GM21528 (cell line): ENCODE results near the gene APOL4.
"Not testable (repeated sequence)": the region's sequence is repeated elsewhere in the genome, so short reads cannot be mapped to it uniquely, and the experiment has no call there.

Experiments used
- ATAC-seq: cut with Tn5 transposase; IDR thresholded peaks from one replicate; pipeline ENCODE4 v1.9.1; 2021; ENCODE audit warnings: mild to moderate bottlenecking, moderate library complexity; ENCODE audit not compliant: unreplicated experiment, low FRiP score

Gene APOL4

GRCh38 chr22:36232715-36233401, 31.2 kb upstream of the APOL4 start:
- ATAC-seq = no peak

DNA sequence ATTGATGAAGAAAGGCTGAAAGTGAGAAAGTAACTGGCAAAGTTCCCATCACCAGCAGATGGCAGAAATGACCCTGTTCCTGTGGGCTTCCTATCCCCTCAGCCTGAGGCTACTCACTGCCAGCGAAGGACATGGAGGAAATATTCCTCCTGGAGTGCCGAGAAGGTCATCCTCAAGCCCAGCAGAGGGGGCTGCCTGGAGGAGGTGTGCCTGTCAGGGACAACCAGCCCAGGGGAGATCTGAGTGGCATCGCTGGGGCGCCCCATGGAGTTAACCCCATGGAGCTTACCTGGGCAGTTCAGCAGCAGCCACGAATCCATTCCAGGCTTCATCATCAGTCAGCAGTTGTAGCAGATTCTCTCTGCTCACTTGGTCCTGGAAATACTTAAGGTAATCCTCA, 29.4 kb upstream of the APOL4 start:
- ATAC-seq = not testable (repeated sequence)

DNA sequence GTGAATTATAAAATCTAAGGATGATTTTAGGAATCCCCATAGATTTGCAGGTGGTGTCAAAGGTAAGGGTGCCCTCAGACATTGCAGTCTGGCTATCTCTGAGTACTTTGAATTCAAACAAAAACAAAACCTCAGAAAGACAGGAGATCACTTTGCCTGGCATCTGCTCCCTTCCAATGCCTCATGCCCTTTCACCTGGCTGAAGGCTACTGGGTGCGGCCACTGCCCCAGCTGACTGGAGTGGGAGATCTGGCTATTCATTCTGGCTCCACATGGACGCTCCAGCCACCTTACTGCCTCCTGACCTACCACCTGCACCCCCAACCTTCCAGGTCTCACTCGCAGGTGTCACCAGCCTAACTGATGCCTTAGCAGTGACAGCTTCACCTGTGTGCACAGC, 28.0 kb upstream of the APOL4 start:
- not testable (repeated sequence) for ATAC-seq

- ATAC-seq = no peak
Observed at GRCh38 chr22:36228944-36229343, 27.3 kb upstream of the APOL4 start.

- not testable (repeated sequence) for ATAC-seq
Observed at GRCh38 chr22:36228369-36228768, 26.8 kb upstream of the APOL4 start.

DNA sequence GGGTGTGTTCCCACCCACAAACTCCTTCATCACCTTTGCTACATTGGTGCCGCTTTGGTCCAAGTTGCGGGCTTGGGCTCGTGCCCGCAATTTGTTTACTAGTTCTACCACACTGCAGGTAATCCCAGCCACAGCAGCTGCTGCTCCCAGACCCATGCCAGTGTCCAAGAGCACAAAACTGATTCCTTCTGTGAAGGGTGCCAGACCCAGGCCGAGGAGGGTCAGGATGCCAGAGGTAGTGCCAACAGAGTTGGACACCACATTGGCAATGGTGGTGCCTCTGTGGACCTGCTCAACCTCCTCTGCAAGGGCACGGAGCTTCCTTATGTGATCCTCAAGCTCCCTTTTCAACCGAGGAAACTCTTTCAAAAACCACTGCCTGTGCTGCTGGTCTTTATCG, 26.2 kb upstream of the APOL4 start:
- no peak for ATAC-seq

- ATAC-seq = no peak
Observed at GRCh38 chr22:36227396-36227795, 25.8 kb upstream of the APOL4 start.

- no peak for ATAC-seq
Observed at GRCh38 chr22:36226189-36226588, 24.6 kb upstream of the APOL4 start.

GRCh38 chr22:36225333-36225922, 23.8 kb upstream of the APOL4 start:
- no peak for ATAC-seq

- ATAC-seq = no peak
Observed at GRCh38 chr22:36224245-36224644, 22.6 kb upstream of the APOL4 start.

GRCh38 chr22:36223504-36223903, 21.9 kb upstream of the APOL4 start:
- ATAC-seq = no peak

- ATAC-seq = no peak
Observed at GRCh38 chr22:36222887-36223450, 21.4 kb upstream of the APOL4 start.

DNA sequence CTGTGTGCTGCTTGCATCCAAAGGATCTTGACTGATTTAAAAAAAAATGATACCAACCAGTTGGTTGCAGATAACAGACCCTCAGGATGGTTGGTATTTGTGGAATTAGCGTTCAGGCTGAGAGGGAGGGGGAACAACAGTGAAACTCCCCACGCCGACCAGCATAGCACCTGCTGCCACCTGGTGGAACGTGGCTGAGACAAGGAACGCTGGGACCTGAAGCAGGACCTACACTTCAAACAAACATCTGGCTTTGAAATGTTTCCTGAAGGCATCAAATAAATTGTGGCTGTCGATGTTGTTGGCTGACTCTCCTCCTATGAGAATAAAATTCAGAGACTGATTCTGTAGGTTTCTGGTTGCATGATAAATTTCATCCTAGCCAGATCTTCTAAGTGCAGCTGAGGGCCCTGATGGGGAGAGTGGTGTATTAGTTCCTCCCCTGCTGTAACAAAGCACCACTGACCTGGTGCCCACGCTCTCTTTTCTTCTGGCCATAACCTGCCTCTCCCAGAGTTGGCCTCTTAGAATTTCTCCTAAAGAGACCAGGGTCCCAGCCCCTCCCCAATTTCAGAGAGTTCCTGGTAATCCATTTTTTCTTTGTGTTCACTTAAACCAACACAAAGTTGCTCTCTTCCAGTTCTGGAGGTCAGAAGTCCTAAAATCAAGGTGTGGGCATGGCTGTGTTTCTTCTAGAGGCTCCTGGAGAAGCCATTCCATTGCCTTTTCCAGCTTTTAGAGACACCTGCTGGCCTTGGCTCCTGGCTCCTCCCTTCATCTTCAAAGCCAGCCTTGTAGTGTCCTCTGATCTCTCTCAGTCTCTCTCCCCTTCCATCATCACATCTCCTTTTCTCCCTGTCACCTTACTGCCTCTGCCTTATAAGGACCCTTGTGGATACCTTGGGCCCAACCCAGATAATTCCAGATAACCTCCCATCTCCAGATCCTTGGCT, 20.5 kb upstream of the APOL4 start:
- ATAC-seq = no peak

DNA sequence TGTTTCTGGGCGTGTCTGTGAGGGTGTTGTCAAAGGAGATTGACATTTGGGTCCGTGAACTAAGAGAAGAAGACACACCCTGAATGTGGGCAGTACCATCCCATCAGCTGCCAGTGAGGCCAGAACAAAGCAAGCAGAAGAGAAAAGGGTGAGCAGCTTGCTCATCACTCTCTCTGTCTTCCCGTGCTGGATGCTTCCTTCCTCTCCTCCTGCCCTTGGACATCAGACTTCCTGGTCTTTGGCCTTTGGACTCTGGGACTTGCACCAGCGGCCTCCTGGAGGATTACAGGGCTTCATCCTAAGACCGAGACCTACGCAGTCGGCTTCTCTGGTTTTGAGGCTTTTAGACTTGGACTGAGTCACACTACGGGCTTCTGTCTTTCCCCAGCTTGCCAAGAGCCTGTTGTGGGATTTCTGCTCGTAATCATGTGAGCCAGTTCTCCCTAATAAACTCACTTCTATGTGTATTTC, 18.9 kb upstream of the APOL4 start:
- ATAC-seq = no peak

DNA sequence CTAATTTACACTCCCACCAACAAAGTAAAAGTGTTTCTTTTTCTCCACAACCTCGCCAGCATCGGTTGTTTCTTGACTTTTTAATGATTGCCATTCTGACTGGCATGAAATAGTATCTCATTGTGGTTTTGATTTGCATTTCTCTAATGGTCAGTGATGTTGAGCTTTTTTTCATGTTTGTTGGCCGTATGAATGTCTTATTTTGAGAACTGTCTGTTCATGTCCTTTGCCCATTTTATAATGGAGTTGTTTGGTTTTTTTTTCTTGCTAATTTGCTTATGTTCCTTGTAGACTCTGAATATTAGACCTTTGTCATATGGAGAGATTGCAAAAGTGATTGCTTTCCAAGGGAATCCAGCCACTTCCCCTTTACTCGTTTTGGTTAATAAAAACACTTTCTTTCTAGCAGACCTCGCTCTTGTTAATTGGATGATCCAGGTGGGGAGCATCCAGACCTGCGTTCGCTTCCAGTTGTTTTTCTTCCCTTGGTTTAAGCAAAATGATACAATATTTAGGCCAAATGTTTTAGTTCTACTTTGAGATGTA, 17.1 kb upstream of the APOL4 start:
- no peak for ATAC-seq

- no peak for ATAC-seq
Observed at GRCh38 chr22:36215981-36216380, 14.4 kb upstream of the APOL4 start.

DNA sequence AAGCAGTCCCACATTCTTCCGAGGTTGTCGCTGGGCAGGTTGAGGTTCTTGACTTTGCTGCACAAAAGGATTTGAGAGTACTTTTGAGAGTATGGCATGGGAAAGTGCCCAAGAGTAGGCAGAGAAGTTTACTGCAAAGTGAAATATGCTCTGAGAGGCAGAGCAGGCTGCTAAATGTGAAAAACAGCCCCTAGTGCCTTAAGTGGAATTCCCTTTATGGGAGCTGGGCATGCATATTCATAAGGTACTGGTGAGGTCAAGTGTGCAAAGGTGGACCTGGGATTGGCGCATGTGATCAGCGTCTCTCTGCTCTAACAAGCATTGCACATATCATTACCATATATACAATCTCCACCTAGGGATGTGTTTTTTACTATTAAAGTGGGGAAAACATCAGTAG, 12.0 kb upstream of the APOL4 start:
- ATAC-seq = no peak

GRCh38 chr22:36212901-36213300, 11.3 kb upstream of the APOL4 start:
- ATAC-seq = no peak

- no peak for ATAC-seq
Observed at GRCh38 chr22:36211237-36211861, 9.7 kb upstream of the APOL4 start.

- no peak for ATAC-seq
Observed at GRCh38 chr22:36210224-36210623, 8.6 kb upstream of the APOL4 start.
